Fibroblast of villous mesenchyme (primary cell): ENCODE data around the gene EYA4. TPM values are rescaled to one million over a fixed set of nuclear protein-coding genes. Genes with fewer than 3 reads are reported as not detected.

Experiments used
- DNase-seq: peaks from one replicate; pipeline ENCODE4 v3.0.0-alpha.2; 2010; ENCODE audit warnings: low read depth
- H3K4me3 ChIP-seq: 2 replicates; pipeline ENCODE4 v1.5.1; 2011; ENCODE audit warnings: low read depth, mild to moderate bottlenecking, low read length
- total RNA-seq: library from RNA; depleted of rRNA; stranded (reverse); fragments of >200 nt; gene quantifications from 2 replicates; pipeline ENCODE4 v1.2.3, GENCODE V29; 2012
- TF ChIP-seq, protein P1 (sequence below): IDR thresholded peaks from 2 replicates; pipeline ENCODE4 v1.5.1; 2012; ENCODE audit warnings: low read depth, mild to moderate bottlenecking, low read length; ENCODE audit not compliant: insufficient read depth

Gene EYA4
- total RNA-seq, 1 donor, result under 0.01 TPM

DNA sequence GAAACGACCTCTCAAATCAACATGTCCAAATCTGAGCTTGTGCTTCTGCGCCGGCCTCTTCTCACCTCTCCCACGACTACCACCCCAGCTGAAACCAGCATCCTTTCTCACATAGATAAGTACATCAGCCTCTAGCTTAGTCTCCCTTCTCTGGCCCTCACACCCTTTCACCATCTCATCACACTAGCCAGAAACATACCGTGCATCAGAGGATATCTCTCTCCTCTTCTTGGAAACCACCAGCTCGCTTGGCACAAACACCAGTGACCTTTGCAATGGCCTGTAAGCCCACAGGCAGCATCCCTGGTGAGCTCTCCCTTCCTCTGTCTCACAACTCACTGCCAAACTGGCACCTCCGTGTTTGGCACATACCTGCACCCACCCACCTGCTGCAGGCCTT, 291.8 kb downstream of the EYA4 start:
- no peak for DNase-seq
- H3K4me3 ChIP-seq, result no peak overlapping the region
- TF ChIP-seq, protein P1, sequence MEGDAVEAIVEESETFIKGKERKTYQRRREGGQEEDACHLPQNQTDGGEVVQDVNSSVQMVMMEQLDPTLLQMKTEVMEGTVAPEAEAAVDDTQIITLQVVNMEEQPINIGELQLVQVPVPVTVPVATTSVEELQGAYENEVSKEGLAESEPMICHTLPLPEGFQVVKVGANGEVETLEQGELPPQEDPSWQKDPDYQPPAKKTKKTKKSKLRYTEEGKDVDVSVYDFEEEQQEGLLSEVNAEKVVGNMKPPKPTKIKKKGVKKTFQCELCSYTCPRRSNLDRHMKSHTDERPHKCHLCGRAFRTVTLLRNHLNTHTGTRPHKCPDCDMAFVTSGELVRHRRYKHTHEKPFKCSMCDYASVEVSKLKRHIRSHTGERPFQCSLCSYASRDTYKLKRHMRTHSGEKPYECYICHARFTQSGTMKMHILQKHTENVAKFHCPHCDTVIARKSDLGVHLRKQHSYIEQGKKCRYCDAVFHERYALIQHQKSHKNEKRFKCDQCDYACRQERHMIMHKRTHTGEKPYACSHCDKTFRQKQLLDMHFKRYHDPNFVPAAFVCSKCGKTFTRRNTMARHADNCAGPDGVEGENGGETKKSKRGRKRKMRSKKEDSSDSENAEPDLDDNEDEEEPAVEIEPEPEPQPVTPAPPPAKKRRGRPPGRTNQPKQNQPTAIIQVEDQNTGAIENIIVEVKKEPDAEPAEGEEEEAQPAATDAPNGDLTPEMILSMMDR, result no peak

DNA sequence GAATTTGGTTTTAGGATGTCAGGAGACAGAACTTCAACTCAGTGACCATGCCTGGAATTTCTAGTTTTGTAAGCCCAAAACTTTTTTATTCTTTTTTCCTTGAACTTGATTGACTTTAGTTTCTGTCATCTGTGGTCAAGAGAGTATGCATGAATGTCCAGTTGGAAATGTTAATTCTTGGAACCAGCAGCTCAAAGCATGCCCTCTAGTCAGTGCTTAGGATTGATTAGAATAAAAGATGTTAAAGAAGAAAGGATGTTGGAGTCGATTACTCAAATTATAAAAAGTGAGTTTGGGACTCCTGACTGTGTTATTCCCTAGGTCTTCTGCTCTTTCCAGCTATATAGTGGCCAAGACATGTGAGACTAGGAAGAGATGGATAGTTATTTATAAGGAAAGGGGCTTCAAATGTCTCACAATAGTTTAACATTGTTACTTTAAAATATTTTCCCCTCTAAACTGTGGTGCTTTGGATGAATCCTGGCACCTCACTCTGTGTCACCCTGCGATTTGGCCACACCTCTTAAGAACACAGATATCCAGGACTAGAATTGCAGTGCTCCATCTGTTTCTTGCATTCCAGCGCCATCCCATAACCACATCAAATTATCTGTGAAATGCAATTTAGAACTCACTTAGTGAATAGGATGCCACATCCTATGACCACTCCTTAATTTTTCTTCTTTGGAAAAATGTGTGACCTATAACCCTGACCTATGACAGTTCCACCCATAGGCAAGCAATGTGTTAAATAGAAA, 298.5 kb downstream of the EYA4 start:
- no peak for DNase-seq
- H3K4me3 ChIP-seq, result no peak overlapping the region
- TF ChIP-seq, protein P1, result no peak

DNA sequence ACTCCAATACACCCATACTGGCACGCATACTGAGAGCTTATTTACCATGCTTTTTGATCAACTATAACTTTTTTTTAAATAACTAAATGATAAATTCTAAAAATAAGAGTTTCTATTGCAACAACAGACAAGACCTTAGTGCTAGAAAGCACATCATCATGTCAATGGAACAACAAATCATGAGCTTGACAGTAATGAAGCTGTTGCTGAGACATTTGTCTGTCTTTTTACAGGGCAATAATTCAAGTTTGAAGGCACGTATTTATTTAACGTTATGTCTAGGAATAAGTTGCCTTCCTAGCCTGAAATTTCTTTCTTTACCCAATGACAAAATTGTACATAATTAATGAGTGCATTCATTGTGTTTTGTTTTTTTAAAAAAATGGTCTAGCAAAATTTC, 299.2 kb downstream of the EYA4 start:
- TF ChIP-seq, protein P1, result no peak
- no peak for DNase-seq
- no peak overlapping the region for H3K4me3 ChIP-seq

DNA sequence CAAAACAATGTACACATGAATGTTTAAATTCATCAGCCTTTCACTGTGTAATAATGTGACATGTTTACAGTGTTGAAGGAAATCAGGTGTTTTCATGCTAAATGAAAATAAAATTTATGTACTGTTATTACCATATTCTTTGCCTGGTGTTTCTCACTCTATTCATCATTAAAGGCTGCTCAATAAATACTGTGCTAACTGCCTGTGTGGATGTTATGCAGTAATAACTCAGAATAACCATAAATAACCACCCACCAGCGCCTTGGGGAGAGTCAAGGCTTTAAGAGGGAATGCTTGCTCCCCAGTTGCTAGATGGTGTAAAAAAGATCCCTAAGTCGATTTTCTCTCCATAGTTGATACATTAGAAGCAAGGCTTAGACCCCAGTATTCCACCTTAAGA, 299.9 kb downstream of the EYA4 start:
- no peak for DNase-seq
- TF ChIP-seq, protein P1, result no peak
- H3K4me3 ChIP-seq, result no peak overlapping the region

DNA sequence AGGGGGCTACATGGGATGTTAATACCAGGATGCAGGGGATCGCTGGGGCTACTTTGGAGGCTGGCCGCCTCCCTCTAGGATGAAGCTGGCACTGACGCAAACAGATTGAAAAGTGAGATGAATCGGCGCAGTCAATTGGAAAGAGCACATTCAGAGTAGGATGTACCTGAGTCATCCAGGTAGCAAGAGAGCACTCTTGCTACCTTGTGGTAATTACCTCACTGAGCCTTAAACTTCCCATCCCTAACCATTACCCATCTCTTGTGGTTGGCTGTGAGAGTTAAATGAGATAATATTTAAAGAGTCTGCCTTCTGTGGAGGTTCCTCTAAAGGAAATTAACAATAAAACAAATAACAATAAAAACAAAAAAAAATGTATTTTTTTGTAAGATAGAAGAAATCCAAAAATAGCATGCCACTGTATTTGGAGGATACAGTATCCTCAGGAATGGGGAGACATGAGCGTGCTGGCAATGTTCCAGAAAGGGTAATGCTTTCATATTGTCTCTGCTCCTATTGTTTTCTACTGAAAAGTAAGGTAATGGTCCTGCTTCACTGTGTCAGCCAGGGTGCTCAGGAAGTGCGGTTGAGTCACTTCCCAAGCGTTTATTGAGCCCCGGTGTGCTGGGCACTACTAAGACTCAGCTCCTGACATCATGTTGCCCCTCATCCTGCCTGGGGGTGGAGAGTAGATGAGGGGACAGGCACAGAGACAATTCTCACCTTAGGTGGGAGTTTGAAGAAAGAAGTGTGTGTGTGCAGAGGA, 301.1 kb downstream of the EYA4 start:
- TF ChIP-seq, protein P1, result no peak
- no peak overlapping the region for H3K4me3 ChIP-seq
- DNase-seq, result no peak

DNA sequence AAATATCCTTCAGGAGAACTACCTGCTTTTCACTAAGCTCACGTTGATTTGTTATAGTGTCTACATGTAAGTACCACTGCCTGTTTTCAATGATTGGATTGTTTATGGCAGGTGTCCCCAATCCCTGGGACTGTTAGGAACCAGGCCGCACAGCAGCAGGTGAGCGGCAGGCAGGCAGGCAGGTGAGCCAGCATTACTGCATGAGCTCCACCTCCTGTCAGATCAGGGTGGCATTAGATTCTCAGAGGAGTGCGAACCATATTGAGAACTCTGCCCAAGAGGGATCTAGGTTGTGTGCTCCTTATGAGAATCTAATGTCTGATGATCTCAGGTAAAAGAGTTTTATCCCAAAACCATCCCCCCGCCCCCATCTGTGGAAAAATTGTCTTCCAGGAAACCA, 303.3 kb downstream of the EYA4 start:
- DNase-seq, result no peak
- TF ChIP-seq, protein P1, result no peak
- no peak overlapping the region for H3K4me3 ChIP-seq
